ENCODE data around the gene BTBD7.
"Not testable (repeated sequence)": the region's sequence is repeated elsewhere in the genome, so short reads cannot be mapped to it uniquely, and the experiment has no call there.

BTBD7 gene, protein sequence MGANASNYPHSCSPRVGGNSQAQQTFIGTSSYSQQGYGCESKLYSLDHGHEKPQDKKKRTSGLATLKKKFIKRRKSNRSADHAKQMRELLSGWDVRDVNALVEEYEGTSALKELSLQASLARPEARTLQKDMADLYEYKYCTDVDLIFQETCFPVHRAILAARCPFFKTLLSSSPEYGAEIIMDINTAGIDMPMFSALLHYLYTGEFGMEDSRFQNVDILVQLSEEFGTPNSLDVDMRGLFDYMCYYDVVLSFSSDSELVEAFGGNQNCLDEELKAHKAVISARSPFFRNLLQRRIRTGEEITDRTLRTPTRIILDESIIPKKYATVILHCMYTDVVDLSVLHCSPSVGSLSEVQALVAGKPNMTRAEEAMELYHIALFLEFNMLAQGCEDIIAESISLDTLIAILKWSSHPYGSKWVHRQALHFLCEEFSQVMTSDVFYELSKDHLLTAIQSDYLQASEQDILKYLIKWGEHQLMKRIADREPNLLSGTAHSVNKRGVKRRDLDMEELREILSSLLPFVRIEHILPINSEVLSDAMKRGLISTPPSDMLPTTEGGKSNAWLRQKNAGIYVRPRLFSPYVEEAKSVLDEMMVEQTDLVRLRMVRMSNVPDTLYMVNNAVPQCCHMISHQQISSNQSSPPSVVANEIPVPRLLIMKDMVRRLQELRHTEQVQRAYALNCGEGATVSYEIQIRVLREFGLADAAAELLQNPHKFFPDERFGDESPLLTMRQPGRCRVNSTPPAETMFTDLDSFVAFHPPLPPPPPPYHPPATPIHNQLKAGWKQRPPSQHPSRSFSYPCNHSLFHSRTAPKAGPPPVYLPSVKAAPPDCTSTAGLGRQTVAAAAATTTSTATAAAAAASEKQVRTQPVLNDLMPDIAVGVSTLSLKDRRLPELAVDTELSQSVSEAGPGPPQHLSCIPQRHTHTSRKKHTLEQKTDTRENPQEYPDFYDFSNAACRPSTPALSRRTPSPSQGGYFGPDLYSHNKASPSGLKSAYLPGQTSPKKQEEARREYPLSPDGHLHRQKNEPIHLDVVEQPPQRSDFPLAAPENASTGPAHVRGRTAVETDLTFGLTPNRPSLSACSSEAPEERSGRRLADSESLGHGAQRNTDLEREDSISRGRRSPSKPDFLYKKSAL

DNA sequence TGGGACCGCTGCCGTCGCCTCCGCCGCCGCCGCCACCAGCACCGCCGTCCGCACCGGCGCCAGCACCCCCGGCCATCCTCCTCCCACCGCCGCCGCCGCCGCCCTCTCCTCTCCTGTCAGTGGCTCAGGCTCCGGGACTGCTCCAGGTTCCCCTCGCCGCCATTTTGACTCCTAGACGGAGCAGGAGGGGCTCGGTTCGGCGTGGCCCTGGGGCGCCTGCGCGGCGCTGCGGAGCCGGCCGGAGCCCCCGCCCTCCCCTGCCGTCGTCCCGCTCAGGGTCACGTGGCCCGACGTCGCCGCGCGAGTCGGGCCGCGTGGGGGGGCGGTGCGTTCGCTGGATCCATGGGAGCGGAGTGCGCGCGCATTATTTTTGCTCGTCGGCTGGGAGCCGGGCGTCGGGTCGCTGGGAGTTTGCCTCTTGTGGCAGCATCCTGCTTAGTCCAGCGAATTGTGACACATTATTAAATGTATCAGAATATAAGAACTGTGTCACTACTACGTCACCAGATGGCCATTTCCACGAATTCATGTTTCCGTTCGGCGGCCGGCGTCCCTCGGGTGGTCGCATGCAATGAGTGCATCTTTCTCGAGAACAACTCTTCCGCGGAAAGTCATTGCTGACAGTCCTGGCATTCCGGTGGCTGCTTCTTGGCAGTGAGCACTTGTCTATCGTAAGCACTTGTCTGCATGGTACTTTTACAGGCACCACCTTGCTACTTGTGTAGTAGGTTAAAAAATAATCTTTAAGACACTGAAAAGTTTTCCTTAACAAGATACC is at the start of gene BTBD7:
BTBD7 (minus strand) TSS at position 184 of the 778 bp plus-strand sequence. CDS start 36,985 bp downstream, outside the sequence.
- DNase-seq (ENCODE audit: low read depth in 2 of 2) = peak; percentile 87 to 88

DNA sequence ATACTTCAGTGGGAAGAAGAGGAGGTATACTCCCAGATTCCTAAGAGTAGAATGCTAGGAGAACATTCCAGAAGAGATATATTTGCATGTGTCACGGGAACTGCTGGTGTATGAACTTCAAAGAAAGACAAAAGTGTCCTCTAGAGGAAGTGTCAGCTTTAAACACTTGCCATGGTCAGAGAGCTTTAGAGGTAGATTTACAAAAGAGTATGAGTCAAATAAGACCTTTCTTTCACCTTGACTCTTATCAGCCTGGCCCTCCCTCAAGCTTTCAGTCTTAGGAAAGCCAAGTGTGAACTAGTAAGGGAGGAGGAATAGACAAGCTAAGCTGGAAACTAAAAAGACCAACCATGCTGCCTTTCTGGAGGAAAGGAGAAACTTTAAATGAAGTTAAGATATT is 48.8 kb upstream of the BTBD7 start:
- DNase-seq (ENCODE audit: low read depth in 2 of 2) = no peak

DNA sequence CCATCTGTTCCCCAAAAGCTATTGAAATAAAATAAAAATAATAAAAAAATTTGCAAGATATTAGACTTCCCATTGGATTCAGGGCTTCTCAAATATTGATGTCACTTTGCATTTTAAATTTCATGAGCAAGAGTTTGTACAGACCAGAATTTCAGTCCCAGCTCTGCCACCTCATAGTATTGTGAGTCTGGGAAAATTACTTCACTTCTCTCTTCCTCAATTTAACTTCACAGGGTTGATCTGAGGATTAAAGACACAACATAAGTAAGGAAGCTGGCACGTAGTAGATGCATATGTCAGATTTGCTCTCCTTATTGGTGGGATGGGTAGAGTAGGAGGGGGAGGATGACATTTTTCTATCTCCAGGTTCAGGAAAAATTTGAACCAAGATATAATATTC is 47.0 kb upstream of the BTBD7 start:
- no peak for DNase-seq (ENCODE audit: low read depth in 2 of 2)

DNA sequence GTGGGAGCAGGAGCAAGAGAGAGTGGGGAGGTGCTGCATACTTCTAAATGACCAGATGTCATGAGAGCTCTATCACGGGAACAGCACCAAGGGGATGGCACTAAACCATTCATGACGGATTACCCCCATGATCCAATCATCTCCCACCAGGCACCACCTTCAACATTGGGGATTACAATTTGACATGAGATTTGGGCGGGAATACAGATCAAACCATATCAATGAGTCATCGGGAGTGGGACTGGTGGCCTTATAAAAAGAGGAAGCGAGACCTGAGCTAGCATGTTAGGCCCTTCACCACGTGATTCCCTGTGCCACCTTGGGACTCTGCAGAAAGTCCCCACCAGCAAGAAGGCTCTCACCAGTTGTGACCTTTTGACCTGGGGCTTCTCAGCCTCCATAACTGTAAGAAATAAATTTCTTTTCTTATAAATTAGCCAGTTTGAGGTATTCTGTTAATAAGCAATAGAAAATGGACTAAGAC is 42.9 kb upstream of the BTBD7 start:
- DNase-seq (ENCODE audit: low read depth in 2 of 2) = no peak

DNA sequence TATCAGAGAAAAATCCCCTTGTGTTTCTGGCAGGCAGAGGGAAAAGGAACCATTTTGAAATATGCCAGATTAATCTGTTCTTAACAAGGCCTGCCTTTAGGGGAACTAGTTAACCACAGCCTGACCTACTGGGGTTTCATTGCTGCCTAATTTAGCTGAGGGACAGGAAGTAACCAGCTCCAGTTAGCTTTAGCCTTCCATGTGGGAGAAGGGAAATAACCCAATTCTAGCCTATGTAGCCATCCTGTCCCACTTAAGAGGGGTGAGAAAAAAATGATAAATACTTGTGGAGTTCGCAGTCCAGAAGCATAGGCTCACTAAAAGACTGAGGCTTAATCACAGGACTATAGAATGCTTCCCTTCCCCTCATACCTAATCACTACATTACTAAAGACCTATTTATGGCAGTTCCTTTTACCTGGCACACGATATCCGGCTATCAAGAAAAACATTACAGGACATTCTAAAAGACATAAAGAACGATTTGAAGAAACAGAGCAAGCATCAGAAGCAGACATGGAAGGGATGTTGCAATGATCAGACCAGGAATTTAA is 37.0 kb upstream of the BTBD7 start:
- DNase-seq (ENCODE audit: low read depth in 2 of 2) = no peak

DNA sequence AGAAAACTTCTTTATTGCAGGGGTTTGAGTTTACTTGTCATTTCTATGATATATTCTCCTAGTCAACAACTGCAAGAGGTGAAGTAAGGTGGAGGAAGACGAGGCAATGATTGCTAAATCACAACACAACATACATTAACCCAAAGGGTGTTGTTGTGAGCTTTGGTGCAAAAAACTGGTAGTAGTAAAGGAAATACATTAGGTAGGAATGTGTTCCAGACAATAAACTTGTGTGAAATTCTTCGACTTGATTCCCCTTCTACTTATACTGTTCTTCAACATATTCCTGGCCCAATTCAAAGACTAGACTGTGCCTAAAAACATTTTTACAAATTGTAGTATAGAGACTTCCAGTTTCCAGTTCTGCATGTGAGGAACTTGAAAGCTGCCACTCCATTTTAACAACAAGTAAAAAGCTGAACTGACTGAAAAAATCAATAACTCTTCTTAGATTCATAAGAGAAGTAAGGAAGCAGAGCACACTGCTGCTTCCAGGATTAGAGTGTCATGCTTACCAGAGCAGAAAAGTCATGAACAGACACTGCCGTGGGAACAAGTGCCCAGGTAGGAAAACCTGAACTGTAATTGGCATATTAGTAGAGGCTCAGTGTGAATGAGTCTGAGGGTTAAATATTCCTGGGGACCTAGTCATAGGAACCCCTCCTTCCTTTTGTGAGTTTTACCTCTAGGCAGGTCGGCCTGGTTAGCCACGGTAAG is 36.3 kb upstream of the BTBD7 start:
- DNase-seq (ENCODE audit: low read depth in 2 of 2) = no peak

DNA sequence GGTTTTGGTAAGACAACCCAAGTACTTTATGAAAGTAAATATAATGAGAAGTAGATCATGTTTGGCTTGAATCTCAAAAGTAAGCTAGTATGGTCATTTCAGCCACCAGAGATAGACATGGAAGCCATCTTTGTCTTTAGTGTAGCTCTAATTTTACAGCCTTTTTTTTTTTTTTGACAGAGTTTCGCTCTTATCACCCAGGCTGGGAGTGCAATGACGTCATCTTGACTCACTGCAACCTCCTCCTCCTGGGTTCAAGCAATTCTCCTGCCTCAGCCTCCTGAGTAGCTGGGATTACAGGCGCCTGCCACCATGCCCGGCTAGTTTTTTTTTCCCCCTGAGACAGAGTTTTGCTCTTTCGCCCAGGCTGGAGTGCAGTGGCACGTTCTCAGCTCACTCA is 22.0 kb upstream of the BTBD7 start:
- not testable (repeated sequence) for DNase-seq (ENCODE audit: low read depth in 2 of 2)

DNA sequence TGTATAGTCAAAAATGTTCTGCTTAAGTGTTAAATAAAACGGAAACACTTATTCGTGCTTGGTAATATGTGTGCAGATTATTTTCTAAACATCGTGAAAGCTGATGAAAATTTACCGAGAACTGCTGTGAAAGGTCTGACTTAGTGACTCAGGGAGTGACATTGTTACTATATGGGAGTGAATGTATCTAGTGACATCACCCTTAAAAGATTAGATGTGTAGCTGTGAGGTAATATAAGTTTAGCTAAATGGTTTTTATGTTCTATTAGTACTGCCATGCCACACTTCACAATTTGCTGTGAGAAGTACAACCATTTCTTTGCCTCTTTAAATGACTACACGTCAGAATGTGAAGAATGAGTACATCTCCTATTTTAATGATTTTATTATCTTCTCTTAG is 15.5 kb upstream of the BTBD7 start:
- DNase-seq (ENCODE audit: low read depth in 2 of 2) = no peak

DNA sequence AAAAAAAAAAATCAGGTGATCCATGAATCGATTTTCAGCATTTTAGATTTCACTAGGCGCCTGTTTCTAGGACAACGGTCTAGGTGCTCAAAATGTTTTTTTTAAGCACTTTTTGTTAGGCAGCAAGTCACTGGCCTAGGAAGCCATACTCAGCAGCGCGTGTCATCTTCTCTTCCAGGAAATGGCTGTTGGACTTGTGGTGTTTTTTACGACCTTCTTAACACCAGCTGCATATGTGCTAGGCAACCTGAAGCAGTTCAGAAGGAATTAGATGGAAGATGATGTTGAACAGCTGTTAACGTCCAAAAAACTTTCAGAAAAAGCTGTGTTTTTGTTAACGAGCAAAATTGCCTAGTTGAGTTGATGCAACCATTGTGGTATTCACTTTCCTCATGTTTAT is 15.0 kb upstream of the BTBD7 start:
- no peak for DNase-seq (ENCODE audit: low read depth in 2 of 2)

DNA sequence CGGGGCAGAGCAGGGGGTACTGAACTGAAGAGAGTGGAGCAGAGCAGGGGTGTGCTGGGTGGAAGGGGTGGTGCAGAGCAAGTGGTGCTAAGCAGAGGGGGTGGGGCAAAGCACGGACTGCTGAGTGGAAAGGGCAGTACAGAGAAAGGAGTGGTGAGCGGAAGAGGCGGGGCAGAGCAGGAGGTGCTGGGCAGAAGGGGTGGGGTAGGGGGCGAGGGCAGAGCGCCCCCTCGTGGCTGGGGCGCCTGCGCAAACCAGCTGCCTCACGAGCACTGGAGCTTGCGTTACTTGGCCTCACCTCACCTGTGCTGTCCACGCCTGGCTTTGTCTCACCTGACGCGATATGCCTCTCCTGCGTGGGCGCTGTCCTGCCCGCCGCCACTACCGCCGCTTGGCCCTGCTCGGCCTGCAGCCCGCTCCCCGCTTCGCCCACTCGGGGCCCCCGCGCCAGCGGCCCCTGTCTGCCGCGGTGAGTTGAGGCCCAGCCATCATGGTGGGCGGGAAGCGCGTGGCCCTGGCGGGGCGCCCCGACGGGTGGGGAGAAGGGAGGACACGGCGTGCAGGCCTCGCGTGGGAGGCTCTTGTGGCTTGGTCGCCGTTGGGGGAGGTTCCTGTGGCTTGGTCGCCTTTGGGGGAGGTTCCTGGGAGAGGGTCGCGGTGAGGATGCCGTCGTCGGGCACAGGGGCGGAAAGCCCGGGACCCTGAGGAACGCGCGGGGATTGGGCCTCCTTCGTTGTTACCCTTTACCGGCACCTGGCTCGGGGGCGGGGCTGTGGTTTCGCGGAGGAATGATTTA is 14.3 kb upstream of the BTBD7 start, which contains the start of gene COX8C:
COX8C (plus strand) TSS at position 257 of the 796 bp plus-strand sequence; CDS start at position 344, 87 bp downstream.
- DNase-seq (ENCODE audit: low read depth in 2 of 2) = no peak

DNA sequence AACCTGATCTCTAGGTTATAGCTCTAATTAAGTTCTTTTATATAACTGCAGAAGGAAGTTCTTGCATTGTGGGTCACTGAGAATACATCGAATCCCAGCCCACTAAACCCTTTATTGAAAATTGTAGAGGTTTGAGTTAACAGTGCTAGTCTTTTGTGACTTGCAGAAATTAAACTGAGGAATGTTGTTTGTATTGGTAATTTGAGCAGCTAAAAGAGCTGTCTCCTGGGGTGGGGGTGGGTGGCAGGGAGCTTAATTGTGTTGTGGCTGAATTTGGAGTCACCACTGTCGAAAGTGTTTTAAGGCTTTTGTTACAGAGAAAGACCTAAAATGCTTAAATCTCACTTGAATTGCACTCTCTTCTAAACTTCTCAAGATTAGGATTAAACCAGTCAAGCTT is 11.0 kb upstream of the BTBD7 start:
- DNase-seq (ENCODE audit: low read depth in 2 of 2) = no peak

DNA sequence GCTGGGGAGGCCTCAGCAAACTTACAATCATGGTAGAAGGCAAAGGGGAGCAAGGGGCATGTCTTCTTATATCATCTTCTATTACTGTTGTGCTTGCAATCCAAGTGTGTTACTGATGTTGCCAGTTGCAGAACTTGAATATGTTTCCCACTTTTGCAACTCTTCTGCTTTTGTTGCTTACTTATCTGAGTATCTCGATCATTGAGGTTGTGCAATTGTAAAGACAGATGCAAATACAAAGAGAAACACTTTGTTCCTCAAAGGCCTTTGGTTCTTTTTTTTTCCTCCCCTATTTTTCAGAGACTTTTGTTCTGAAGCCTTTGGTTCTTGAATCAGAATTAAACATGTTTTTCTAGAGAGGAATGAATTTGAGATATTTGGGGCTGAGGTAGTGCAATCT is 10.4 kb upstream of the BTBD7 start:
- DNase-seq (ENCODE audit: low read depth in 2 of 2) = no peak

DNA sequence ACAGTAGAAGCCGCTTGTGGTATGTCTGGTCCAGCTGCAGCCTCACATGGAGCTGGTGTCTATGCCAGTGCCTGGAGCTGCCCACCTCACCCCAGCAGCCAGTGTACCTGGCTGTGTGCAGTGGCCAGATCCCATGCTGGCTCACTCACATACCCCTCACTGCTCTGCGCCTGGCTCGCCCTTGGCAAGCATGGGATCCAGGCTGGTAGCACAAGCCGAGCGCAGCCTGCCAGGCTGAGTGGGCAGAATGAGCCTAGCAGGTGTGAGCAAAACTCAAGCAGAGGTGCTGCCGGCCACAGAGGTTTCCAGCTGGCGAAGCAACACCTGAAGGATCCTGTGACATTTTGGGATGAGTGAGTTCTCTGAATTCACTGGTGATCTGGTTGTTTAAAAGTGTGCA is 5.0 kb upstream of the BTBD7 start:
- no peak for DNase-seq (ENCODE audit: low read depth in 2 of 2)

DNA sequence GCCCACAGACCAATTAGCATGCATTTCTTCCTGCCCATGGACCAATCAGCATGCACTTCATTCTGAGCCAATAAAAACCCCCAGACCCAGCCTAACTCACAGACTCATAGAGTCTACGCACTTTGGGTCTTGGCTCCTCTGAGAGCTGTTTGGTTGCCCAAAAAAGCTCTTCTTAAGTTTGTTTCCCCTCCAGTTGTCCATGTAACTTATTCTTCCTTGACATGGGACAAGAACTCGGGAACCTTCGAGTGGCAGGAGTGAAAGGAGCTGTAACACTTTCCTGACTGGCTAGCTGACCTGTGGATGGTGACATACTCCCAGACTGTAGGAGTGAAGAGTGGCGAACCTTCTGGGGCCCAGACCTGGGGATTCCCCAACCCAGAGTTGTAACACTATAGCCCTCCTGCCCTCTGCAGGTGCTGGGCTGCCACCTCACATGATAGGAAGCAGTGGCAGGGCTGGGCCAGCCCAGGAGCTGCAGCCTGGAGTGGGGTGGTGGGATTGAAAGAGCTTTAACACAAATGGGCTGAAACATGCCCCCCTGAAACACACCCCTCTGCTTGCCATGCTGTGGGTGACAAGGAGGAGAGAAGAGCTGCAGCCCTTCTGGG is 4.4 kb upstream of the BTBD7 start:
- DNase-seq (ENCODE audit: low read depth in 2 of 2) = no peak

DNA sequence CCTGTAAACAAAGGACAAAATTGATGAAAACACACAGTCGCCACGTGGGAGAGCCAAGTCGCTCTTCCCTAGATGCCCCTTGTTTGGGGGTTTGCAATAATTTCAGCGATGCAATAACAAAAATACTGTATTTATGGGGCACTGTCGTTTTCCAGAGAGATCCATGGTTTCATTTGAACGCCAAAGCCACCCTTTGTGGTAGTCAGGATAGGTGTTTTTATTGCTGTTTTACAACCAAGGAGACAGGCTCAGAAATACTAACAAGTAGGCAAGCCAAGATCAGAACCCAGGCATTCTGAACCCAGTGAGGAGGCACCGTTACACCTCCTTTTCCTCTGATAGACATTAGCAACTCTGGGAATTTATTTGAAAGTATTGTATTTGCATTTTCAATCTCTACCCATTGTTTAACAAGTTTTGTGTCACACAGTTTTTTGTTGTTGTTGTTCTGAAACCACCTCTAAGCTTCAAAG is 831 bp upstream of the BTBD7 start:
- no peak for DNase-seq (ENCODE audit: low read depth in 2 of 2)

DNA sequence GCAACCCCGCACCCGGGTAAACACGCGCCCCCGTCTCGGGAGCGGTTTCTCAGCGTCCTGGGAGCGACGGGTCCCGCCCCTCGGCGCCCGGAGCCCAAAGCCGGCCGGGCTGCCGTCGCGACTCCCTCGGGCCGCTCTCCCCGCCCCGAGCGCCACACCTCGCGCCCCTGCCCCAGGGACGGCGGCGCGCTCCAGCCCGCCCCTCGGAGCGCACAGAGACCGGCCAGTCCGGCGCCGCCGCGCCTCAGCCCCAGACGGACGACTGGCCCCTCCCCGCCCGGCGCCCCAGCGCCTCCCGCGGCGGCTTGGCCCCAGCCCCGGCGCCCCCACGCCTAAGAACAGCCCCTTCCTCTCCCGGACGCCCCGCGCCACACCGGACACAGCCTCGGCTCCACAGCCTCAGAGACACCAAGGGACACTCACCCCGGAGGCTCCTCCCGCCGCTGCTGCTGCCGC is 411 bp downstream of the BTBD7 start:
- DNase-seq (ENCODE audit: low read depth in 2 of 2) = peak in 1 of 2 donors; percentile 0

DNA sequence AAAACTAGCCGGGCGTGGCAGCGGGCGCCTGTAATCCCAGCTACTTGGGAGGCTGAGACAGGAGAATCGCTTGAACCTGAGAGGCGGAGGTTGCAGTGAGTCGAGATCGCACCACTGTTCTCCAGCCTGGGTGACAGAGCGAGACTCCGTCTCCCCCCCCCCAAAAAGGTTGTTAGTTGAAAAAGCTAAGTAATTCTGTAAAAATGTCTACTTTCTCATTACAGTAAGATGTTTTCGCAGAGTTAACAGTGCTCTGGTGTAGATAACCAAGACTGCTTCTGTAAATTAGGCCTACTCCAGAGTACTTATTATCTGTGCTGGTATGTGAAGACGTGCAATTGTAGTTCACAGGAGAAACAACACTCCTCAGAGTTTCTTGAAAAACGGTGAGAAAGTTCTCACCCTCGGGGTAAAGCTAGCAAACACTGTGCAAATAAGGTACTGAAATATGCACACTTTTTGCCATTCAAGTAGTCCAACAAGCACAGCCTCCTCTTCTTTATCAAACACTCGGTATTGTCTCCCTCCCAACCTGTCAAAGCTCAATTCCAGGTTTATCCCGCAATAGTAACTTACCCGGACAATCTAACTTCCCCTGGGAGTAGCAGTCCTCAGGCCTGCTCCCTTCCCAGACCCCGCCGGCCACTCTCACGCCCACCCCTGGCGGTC is 974 bp downstream of the BTBD7 start:
- DNase-seq (ENCODE audit: low read depth in 2 of 2) = no peak
